Osteoblast (primary cell): Measurements from ENCODE around the gene DNAJC3. TPM values are rescaled to one million over a fixed set of nuclear protein-coding genes. Genes with fewer than 3 reads are reported as not detected.
"Not testable (repeated sequence)": the region's sequence is repeated elsewhere in the genome, so short reads cannot be mapped to it uniquely, and the experiment has no call there.

Experiments
- DNase-seq: peaks from one replicate; pipeline ENCODE4 v3.0.0; 2011; ENCODE audit warnings: low spot score, mixed read lengths; ENCODE audit not compliant: insufficient read length; ENCODE audit errors: missing footprints
- H2AFZ ChIP-seq: 2 replicates; pipeline ENCODE4 v1.6.0; 2011; ENCODE audit warnings: mild to moderate bottlenecking, low read length
- H3K27ac ChIP-seq: 2 replicates; pipeline ENCODE4 v1.5.1; 2011; ENCODE audit warnings: mild to moderate bottlenecking, low read depth, low read length, moderate library complexity
- H3K27me3 ChIP-seq: 2 replicates; pipeline ENCODE4 v1.6.0; 2012; ENCODE audit warnings: mild to moderate bottlenecking, control low read depth, inconsistent platforms, low read length, moderate library complexity; ENCODE audit not compliant: insufficient read depth
- H3K36me3 ChIP-seq: 2 replicates; pipeline ENCODE4 v1.5.1; 2011; ENCODE audit warnings: mild to moderate bottlenecking, low read length, control low read depth, moderate library complexity; ENCODE audit not compliant: insufficient read depth
- H3K4me1 ChIP-seq: 2 replicates; pipeline ENCODE4 v1.5.1; 2011; ENCODE audit warnings: mild to moderate bottlenecking, low read length, control low read depth, moderate library complexity; ENCODE audit not compliant: insufficient read depth
- H3K4me2 ChIP-seq: 2 replicates; pipeline ENCODE4 v1.6.0; 2011; ENCODE audit warnings: mild to moderate bottlenecking, low read length; ENCODE audit not compliant: insufficient read depth
- H3K4me3 ChIP-seq: fragments of 200-600 bp; sonication (generic); 3 replicates; pipeline ENCODE4 v1.5.1; 2012; ENCODE audit warnings: mild to moderate bottlenecking, low read length, inconsistent platforms; ENCODE audit not compliant: insufficient read depth
- H3K79me2 ChIP-seq: 2 replicates; pipeline ENCODE4 v1.6.0; 2012; ENCODE audit warnings: mild to moderate bottlenecking, low read length, control low read depth, inconsistent platforms; ENCODE audit not compliant: insufficient read depth
- H3K9me3 ChIP-seq: 2 replicates; pipeline ENCODE4 v1.5.1; 2011; ENCODE audit warnings: low read depth, low read length, control low read depth
- H4K20me1 ChIP-seq: 2 replicates; pipeline ENCODE4 v1.6.0; 2012; ENCODE audit warnings: mild to moderate bottlenecking, low read length, control low read depth; ENCODE audit not compliant: insufficient read depth
- CTCF ChIP-seq: IDR thresholded peaks from 2 replicates; pipeline ENCODE4 v1.5.1; 2011; ENCODE audit warnings: mild to moderate bottlenecking, low read depth, low read length, moderate library complexity; ENCODE audit errors: extremely low read depth
- total RNA-seq: library from RNA; depleted of rRNA; stranded (reverse); fragments of >200 nt; gene quantifications from 2 replicates; pipeline ENCODE4 v1.2.3, GENCODE V29; 2012

The DNAJC3 gene
- total RNA-seq, 1 donor: 58.6 TPM

- no peaks in the 10 kb centered on the region for H3K36me3 ChIP-seq
- no peak overlapping the region for H2AFZ ChIP-seq
- no peaks in the 10 kb centered on the region for H3K79me2 ChIP-seq
- DNase-seq: no peak
- H3K27ac ChIP-seq: no peak overlapping the region
- H3K4me1 ChIP-seq: no peaks in the 10 kb centered on the region
- TF ChIP-seq CTCF: no peak
- peaks cover 26% of the 10 kb centered on the region for H3K27me3 ChIP-seq
- H3K9me3 ChIP-seq: no peaks in the 10 kb centered on the region
- no peak overlapping the region for H3K4me3 ChIP-seq
- H3K4me2 ChIP-seq: no peak overlapping the region
- no peaks in the 10 kb centered on the region for H4K20me1 ChIP-seq
These were observed 20.4 kb upstream of the DNAJC3 start for GRCh38 chr13:95656386-95657015.

GRCh38 chr13:95659500-95659899 lies 17.4 kb upstream of the DNAJC3 start:
- no peak overlapping the region for H3K27ac ChIP-seq
- no peaks in the 10 kb centered on the region for H3K4me1 ChIP-seq
- H4K20me1 ChIP-seq: no peaks in the 10 kb centered on the region
- peaks cover 3% of the 10 kb centered on the region for H3K27me3 ChIP-seq
- no peak overlapping the region for H3K4me2 ChIP-seq
- no peaks in the 10 kb centered on the region for H3K79me2 ChIP-seq
- H3K9me3 ChIP-seq: no peaks in the 10 kb centered on the region
- H3K4me3 ChIP-seq: no peak overlapping the region
- DNase-seq: no peak
- no peaks in the 10 kb centered on the region for H3K36me3 ChIP-seq
- no peak overlapping the region for H2AFZ ChIP-seq
- TF ChIP-seq CTCF: no peak

- H3K79me2 ChIP-seq: no peaks in the 10 kb centered on the region
- H3K4me3 ChIP-seq: no peak overlapping the region
- no peaks in the 10 kb centered on the region for H3K4me1 ChIP-seq
- no peaks in the 10 kb centered on the region for H3K36me3 ChIP-seq
- no peak overlapping the region for H3K27ac ChIP-seq
- H3K4me2 ChIP-seq: no peak overlapping the region
- H3K9me3 ChIP-seq: no peaks in the 10 kb centered on the region
- H4K20me1 ChIP-seq: no peaks in the 10 kb centered on the region
- no peak overlapping the region for H2AFZ ChIP-seq
- no peaks in the 10 kb centered on the region for H3K27me3 ChIP-seq
- TF ChIP-seq CTCF: peak; percentile 75
- DNase-seq: no peak
These were observed 15.9 kb upstream of the DNAJC3 start for GRCh38 chr13:95660981-95661581.

GRCh38 chr13:95667235-95667634 lies 9.7 kb upstream of the DNAJC3 start:
- not testable (repeated sequence) for H4K20me1 ChIP-seq, H3K27me3 ChIP-seq, H3K9me3 ChIP-seq, H3K4me1 ChIP-seq, H3K4me2 ChIP-seq, H3K79me2 ChIP-seq, DNase-seq, H3K27ac ChIP-seq, H2AFZ ChIP-seq, H3K4me3 ChIP-seq, H3K36me3 ChIP-seq
